Esophagus muscularis mucosa (tissue), 4 donors: Measurements from ENCODE around the gene NCKAP5. TPM values are rescaled to one million over a fixed set of nuclear protein-coding genes. Genes with fewer than 3 reads are reported as not detected.

ENCODE experiments used
- DNase-seq: peaks from one replicate; pipeline ENCODE4 v3.0.0-alpha.2; 2017; ENCODE audit errors: extremely low spot score
- H3K27ac ChIP-seq, 4 donors: fragments of 200-600 bp; sonication (generic); replicated peaks in 1 of 4; 1 replicate in 3 of 4; 2 replicates in 1 of 4; pipeline ENCODE4 v1.5.1; 2016 to 2019; ENCODE audit warnings: mild to moderate bottlenecking in 1 of 4
- H3K27me3 ChIP-seq, 4 donors: fragments of 200-600 bp; sonication (generic); one replicate each; pipeline versions ENCODE4 v1.5.1 to v1.6.0; 2016 to 2019
- H3K36me3 ChIP-seq, 4 donors: fragments of 200-600 bp; sonication (generic); one replicate each; pipeline ENCODE4 v1.5.1; 2016 to 2019
- H3K4me1 ChIP-seq, 4 donors: fragments of 200-600 bp; sonication (generic); one replicate each; pipeline ENCODE4 v1.5.1; 2016 to 2019
- H3K4me3 ChIP-seq, 4 donors: fragments of 200-600 bp; sonication (generic); 1 replicate in 2 of 4; 2 replicates in 2 of 4; pipeline ENCODE4 v1.5.1; 2016 to 2019; ENCODE audit warnings: mild to moderate bottlenecking in 4 of 4, moderate library complexity in 1 of 4
- H3K9me3 ChIP-seq, 4 donors: fragments of 200-600 bp; sonication (generic); 1 replicate in 3 of 4; 2 replicates in 1 of 4; pipeline ENCODE4 v1.5.1; 2016 to 2019
- CTCF ChIP-seq, 3 experiments: fragments of 200-600 bp in 2 of 3; fragments of 450-650 bp in 1 of 3; sonication (generic) in 2 of 3; IDR thresholded peaks; one replicate each; pipeline ENCODE4 v1.5.1; 2017 to 2019; ENCODE audit warnings: antibody characterized with exemption in 3 of 3, mild to moderate bottlenecking in 2 of 3, moderate library complexity in 1 of 3
- EP300 ChIP-seq: sonication (generic); formaldehyde crosslinking; IDR thresholded peaks from one replicate; pipeline ENCODE4 v1.6.1; 2017; ENCODE audit warnings: antibody characterized with exemption
- POLR2A ChIP-seq: fragments of 450-650 bp; IDR thresholded peaks from one replicate; pipeline ENCODE4 v1.6.1; 2017; ENCODE audit warnings: antibody characterized with exemption, moderate library complexity, mild to moderate bottlenecking, low read depth
- POLR2AphosphoS5 ChIP-seq, 2 donors: sonication (generic); formaldehyde crosslinking; IDR thresholded peaks; one replicate each; pipeline ENCODE4 v1.6.1; 2017; ENCODE audit warnings: antibody characterized with exemption in 2 of 2
- WGBS: methylation state at CpG from one replicate; pipeline ENCODE4 v1.1.5; 2018; 5-methylcytosine and 5-hydroxymethylcytosine counted together
- intact Hi-C: fragments of 100-400 bp; cut with DNase I; formaldehyde crosslinking; loops from one replicate; pipeline ENCODE4 v1.15.1; 2023
- total RNA-seq, 4 donors: library from RNA; depleted of rRNA; stranded (reverse); fragments of >200 nt; gene quantifications; one replicate each; pipeline versions ENCODE4 v1.1.0 to v1.2.1, GENCODE V29; 2016

Gene NCKAP5
- total RNA-seq, 4 donors from 2014 or later = 0.33 to 1.8 (median 1.0) TPM

GRCh38 chr2:132978840-132979239 is 589.4 kb downstream of the NCKAP5 start:
- Histone ChIP-seq H3K27ac (no peak overlapping the region), H3K4me3 (no peak overlapping the region), H3K27me3 (no peaks in the 10 kb centered on the region), H3K36me3 (no peaks in the 10 kb centered on the region), H3K4me1 (peaks cover 0 to 11% (median 8%) of the 10 kb centered on the region in 4 donors), H3K9me3 (no peaks in the 10 kb centered on the region)
- intact Hi-C loops = no loop called here
- TF ChIP-seq POLR2AphosphoS5 (IDR thresholded peaks at IDR 0.05) = no peak
- no peak for TF ChIP-seq EP300
- TF ChIP-seq POLR2A = no peak
- no peak for TF ChIP-seq CTCF (IDR thresholded peaks at IDR 0.05)
- 78% methylated on average over 6 of the region's 6 CpGs for WGBS
- no peak for DNase-seq

GRCh38 chr2:132977812-132978529 is 590.3 kb downstream of the NCKAP5 start:
- Histone ChIP-seq H3K27me3 (no peaks in the 10 kb centered on the region), H3K27ac (no peak overlapping the region), H3K4me3 (no peak overlapping the region), H3K36me3 (no peaks in the 10 kb centered on the region), H3K9me3 (no peaks in the 10 kb centered on the region), H3K4me1 (peaks cover 0 to 11% (median 8%) of the 10 kb centered on the region in 4 donors)
- 65% methylated on average over 4 of the region's 4 CpGs for WGBS
- no peak for DNase-seq
- intact Hi-C loops = no loop called here
- TF ChIP-seq EP300 (no peak), POLR2A (no peak), CTCF (IDR thresholded peaks at IDR 0.05) (no peak), POLR2AphosphoS5 (IDR thresholded peaks at IDR 0.05) (no peak)

- 85% methylated on average over 5 of the region's 5 CpGs for WGBS
- intact Hi-C loops = no loop called here
- TF ChIP-seq EP300 = no peak
Observed at GRCh38 chr2:132975193-132976105, 592.8 kb downstream of the NCKAP5 start.

GRCh38 chr2:132974467-132975095 is 593.7 kb downstream of the NCKAP5 start:
- no peak overlapping the region for H3K27ac ChIP-seq
- no peaks in the 10 kb centered on the region for H3K36me3 ChIP-seq
- H3K27me3 ChIP-seq = no peaks in the 10 kb centered on the region
- peaks cover 0 to 11% (median 8%) of the 10 kb centered on the region in 4 donors for H3K4me1 ChIP-seq
- intact Hi-C loops = no loop called here
- TF ChIP-seq POLR2A = no peak
- no peak for TF ChIP-seq CTCF (IDR thresholded peaks at IDR 0.05)
- TF ChIP-seq POLR2AphosphoS5 (IDR thresholded peaks at IDR 0.05) = no peak
- no peak for TF ChIP-seq EP300
- 64% methylated on average over 11 of the region's 11 CpGs for WGBS
- DNase-seq = no peak
- H3K4me3 ChIP-seq = no peak overlapping the region
- no peaks in the 10 kb centered on the region for H3K9me3 ChIP-seq

More at GRCh38 chr2:132975193-132976105, 592.8 kb downstream of the NCKAP5 start:
- H3K4me3 ChIP-seq = no peak overlapping the region
- H3K36me3 ChIP-seq = no peaks in the 10 kb centered on the region
- DNase-seq = no peak
- no peak overlapping the region for H3K27ac ChIP-seq
- H3K9me3 ChIP-seq = no peaks in the 10 kb centered on the region
- no peaks in the 10 kb centered on the region for H3K27me3 ChIP-seq
- peaks cover 0 to 11% (median 8%) of the 10 kb centered on the region in 4 donors for H3K4me1 ChIP-seq
